ENCODE measurements around the gene ACOX2. TPM values are rescaled to one million over a fixed set of nuclear protein-coding genes. Genes with fewer than 3 reads are reported as not detected.

ACOX2 gene
- total RNA-seq, 1 experiment from 2014 or later: 0.85 TPM

- no peak overlapping the region for H4K8ac ChIP-seq (replicated peaks; ENCODE audit: insufficient read length, low read depth, low read length)
- H3K18ac ChIP-seq (ENCODE audit: insufficient read length, low read depth, low read length): no peak overlapping the region
- H3K27me3 ChIP-seq (ENCODE audit: insufficient read depth, low read length): no peaks in the 10 kb centered on the region
- H2AFZ ChIP-seq (ENCODE audit: low read length): no peak overlapping the region
- peaks cover 0 to 3% (median 0%) of the 10 kb centered on the region in 3 experiments; a peak in 3 of 7 replicates for H3K36me3 Mint-ChIP-seq (ENCODE audit: insufficient read depth in 1 of 3, low read depth in 3 of 3)
- no peaks in the 10 kb centered on the region; the same call in none of the 2 replicates for H3K27me3 Mint-ChIP-seq (ENCODE audit: low read depth)
- no peak overlapping the region for H2AK5ac ChIP-seq (ENCODE audit: insufficient read length, low read length)
- no peak overlapping the region for H2BK12ac ChIP-seq (ENCODE audit: insufficient read length, low read depth, low read length)
- no peak overlapping the region for H3K27ac Mint-ChIP-seq
- no peak overlapping the region for H3K27ac ChIP-seq (ENCODE audit: insufficient read length, low read depth, low read length)
- H2BK20ac ChIP-seq (ENCODE audit: low read depth, low read length, poor library complexity, severe bottlenecking): no peak overlapping the region
- DNase-seq: no peak
- H3K56ac ChIP-seq (ENCODE audit: insufficient read length, low read depth, low read length): no peak overlapping the region
- TF ChIP-seq CTCF (conservative IDR thresholded peaks at IDR 0.05): no peak
- H3T11ph ChIP-seq (ENCODE audit: low read length): no peak overlapping the region
- no peaks in the 10 kb centered on the region for H3K79me1 ChIP-seq (ENCODE audit: insufficient read depth, low read depth, low read length, poor library complexity, severe bottlenecking)
- H3K9ac ChIP-seq (ENCODE audit: extremely low read depth, insufficient read length, low read length): no peak overlapping the region
- no peak overlapping the region for H3K4me2 ChIP-seq (ENCODE audit: insufficient read depth, insufficient read length, low read length)
- no peak overlapping the region for H3K4me3 Mint-ChIP-seq
- no peaks in the 10 kb centered on the region for H3K9me3 ChIP-seq (ENCODE audit: control insufficient read depth, low read depth, low read length)
- H4K5ac ChIP-seq (ENCODE audit: insufficient read length, low read depth, low read length): no peak overlapping the region
- H4K91ac ChIP-seq (ENCODE audit: insufficient read length, low read depth, low read length): no peak overlapping the region
- whole genome bisulfite sequencing (ENCODE audit: extremely low coverage, insufficient read length, low lambda C conversion rate): no CpG with 5 or more reads among the region's 2 CpGs
- H3K23ac ChIP-seq (ENCODE audit: insufficient read length, low read depth, low read length): no peak overlapping the region
- H3K4ac ChIP-seq (ENCODE audit: low read depth, low read length): no peak overlapping the region
- no peaks in the 10 kb centered on the region for H3K23me2 ChIP-seq (ENCODE audit: insufficient read length, low read depth, low read length, poor library complexity, severe bottlenecking)
- H2BK15ac ChIP-seq (ENCODE audit: low read depth, low read length): no peak overlapping the region
- peaks cover 2 to 13% of the 10 kb centered on the region in 2 experiments; a peak in 2 of 4 replicates for H3K4me1 Mint-ChIP-seq
- no peak overlapping the region for H2BK120ac ChIP-seq (ENCODE audit: low read depth, low read length, poor library complexity, severe bottlenecking)
- H3K4me1 ChIP-seq (ENCODE audit: insufficient read depth, low read length): no peaks in the 10 kb centered on the region
- H3K14ac ChIP-seq (ENCODE audit: insufficient read depth, low read length): no peak overlapping the region
- H2BK5ac ChIP-seq (ENCODE audit: insufficient read length, low read length): no peak overlapping the region
- no peaks in the 10 kb centered on the region for H3K79me2 ChIP-seq (ENCODE audit: insufficient read depth, low read length)
- H3K9me3 Mint-ChIP-seq: peaks cover 0 to 9% of the 10 kb centered on the region in 2 experiments; a peak in 4 of 5 replicates
- no peaks in the 10 kb centered on the region for H4K20me1 ChIP-seq (ENCODE audit: control insufficient read depth, insufficient read depth, insufficient read length)
Measured at GRCh38 chr3:58480309-58480708, 56.7 kb downstream of the ACOX2 start.
